GM18861 (cell line): Measurements from ENCODE around the gene NTS.

ENCODE experiments used
- ATAC-seq: cut with Tn5 transposase; IDR thresholded peaks from one replicate; pipeline ENCODE4 v1.9.1; 2021; ENCODE audit not compliant: unreplicated experiment

Gene NTS

DNA sequence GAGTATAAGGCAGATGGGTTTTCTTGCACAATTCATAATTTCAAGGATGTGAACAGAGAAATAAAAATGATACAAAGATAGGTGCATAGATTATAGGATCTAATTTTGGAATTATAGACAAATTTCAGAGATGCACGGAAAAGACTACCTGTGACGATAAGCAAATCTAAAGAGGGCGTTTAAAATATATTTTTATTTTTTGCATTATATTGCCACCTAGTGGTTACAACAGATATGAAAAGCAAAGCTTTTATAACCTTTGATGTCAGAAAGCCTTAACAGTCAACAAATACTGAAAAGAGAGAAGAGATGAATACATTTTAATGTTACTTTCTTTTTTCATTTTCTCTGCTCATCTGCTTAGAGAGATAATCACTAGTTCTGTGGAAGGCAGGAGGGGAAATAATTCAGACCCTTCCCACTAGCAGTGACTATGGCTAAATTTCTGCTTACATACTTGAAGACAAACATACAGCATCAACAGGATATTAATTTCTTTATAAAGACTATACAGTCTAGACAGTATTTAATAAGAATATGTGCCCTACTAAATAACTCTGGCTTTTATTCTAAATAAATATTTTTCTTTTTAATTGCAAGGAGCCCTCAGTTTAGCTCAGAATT, 46.3 kb downstream of the NTS start:
- peak; percentile 77 for ATAC-seq

GRCh38 chr12:85923767-85924331, 49.8 kb downstream of the NTS start:
- peak; percentile 47 for ATAC-seq

GRCh38 chr12:85927166-85927565, 53.1 kb downstream of the NTS start:
- no peak for ATAC-seq
